Trophoblast cell (in vitro differentiated cells and primary cell): ENCODE measurements around the gene UTP25.

Experiments
- DNase-seq, 2 donors: peaks; one replicate each; pipeline ENCODE4 v3.0.0-alpha.2; 2016
- H2AFZ ChIP-seq: 2 replicates; pipeline ENCODE4 v1.6.1; 2013; ENCODE audit warnings: low read length, moderate library complexity, mild to moderate bottlenecking; ENCODE audit not compliant: insufficient read depth, poor library complexity
- H2AK5ac ChIP-seq: 2 replicates; pipeline ENCODE4 v1.6.1; 2013; ENCODE audit warnings: mild to moderate bottlenecking, low read length
- H2BK120ac ChIP-seq: 2 replicates; pipeline ENCODE4 v1.6.1; 2013; ENCODE audit warnings: low read length, mild to moderate bottlenecking, moderate library complexity; ENCODE audit not compliant: insufficient read depth, poor library complexity
- H2BK12ac ChIP-seq: 2 replicates; pipeline ENCODE4 v1.6.1; 2013; ENCODE audit warnings: mild to moderate bottlenecking, low read length, moderate library complexity
- H2BK5ac ChIP-seq: 2 replicates; pipeline ENCODE4 v1.6.1; 2013; ENCODE audit warnings: low read length, low read depth, moderate library complexity, mild to moderate bottlenecking; ENCODE audit not compliant: poor library complexity
- H3K14ac ChIP-seq: 2 replicates; pipeline ENCODE4 v1.6.1; 2013; ENCODE audit warnings: mild to moderate bottlenecking, low read length
- H3K18ac ChIP-seq: 2 replicates; pipeline ENCODE4 v1.6.1; 2013; ENCODE audit warnings: mild to moderate bottlenecking, low read length
- H3K23ac ChIP-seq: 2 replicates; pipeline ENCODE4 v1.6.1; 2013; ENCODE audit warnings: low read length
- H3K27ac ChIP-seq: 2 replicates; pipeline ENCODE4 v1.5.1; 2013; ENCODE audit warnings: low read depth, mild to moderate bottlenecking, inconsistent platforms, low read length, moderate library complexity
- H3K27me3 ChIP-seq: 2 replicates; pipeline ENCODE4 v1.6.1; 2013; ENCODE audit warnings: inconsistent platforms, mild to moderate bottlenecking, low read length, moderate library complexity; ENCODE audit not compliant: insufficient read depth
- H3K36me3 ChIP-seq, 2 experiments: 1 replicate in 1 of 2; 2 replicates in 1 of 2; pipeline ENCODE4 v1.6.1; 2013; ENCODE audit warnings: low read length in 2 of 2, mild to moderate bottlenecking in 2 of 2, moderate library complexity in 1 of 2; ENCODE audit not compliant: insufficient read depth in 2 of 2, control insufficient read depth in 1 of 2
- H3K4ac ChIP-seq: 2 replicates; pipeline ENCODE4 v1.6.1; 2013; ENCODE audit warnings: low read depth, mild to moderate bottlenecking, low read length, moderate library complexity
- H3K4me1 ChIP-seq, 2 experiments: 1 replicate in 1 of 2; 2 replicates in 1 of 2; pipeline ENCODE4 v1.6.1; 2013; ENCODE audit warnings: low read length in 2 of 2, mild to moderate bottlenecking in 2 of 2, moderate library complexity in 1 of 2; ENCODE audit not compliant: insufficient read depth in 2 of 2, control insufficient read depth in 1 of 2
- H3K4me2 ChIP-seq: 2 replicates; pipeline ENCODE4 v1.6.1; 2013; ENCODE audit warnings: inconsistent platforms, mild to moderate bottlenecking, low read length, moderate library complexity
- H3K4me3 ChIP-seq: 2 replicates; pipeline ENCODE4 v1.5.1; 2013; ENCODE audit warnings: mild to moderate bottlenecking, low read depth, low read length, inconsistent platforms
- H3K79me1 ChIP-seq: one replicate; pipeline ENCODE4 v1.6.1; 2013; ENCODE audit warnings: low read length
- H3K79me2 ChIP-seq: 2 replicates; pipeline ENCODE4 v1.6.1; 2013; ENCODE audit warnings: low read length, mild to moderate bottlenecking; ENCODE audit not compliant: control insufficient read depth, insufficient read depth, poor library complexity
- H3K9ac ChIP-seq: 2 replicates; pipeline ENCODE4 v1.6.1; 2013; ENCODE audit warnings: mild to moderate bottlenecking, low read length
- H3K9me3 ChIP-seq: 2 replicates; pipeline ENCODE4 v1.6.1; 2013; ENCODE audit warnings: low read depth, mild to moderate bottlenecking, control low read depth, inconsistent platforms, low read length; ENCODE audit not compliant: insufficient read depth
- H4K12ac ChIP-seq: 2 replicates; pipeline ENCODE4 v1.6.1; 2013; ENCODE audit warnings: low read depth, mild to moderate bottlenecking, low read length, moderate library complexity
- H4K8ac ChIP-seq: 2 replicates; pipeline ENCODE4 v1.6.1; 2013; ENCODE audit warnings: low read depth, mild to moderate bottlenecking, low read length, moderate library complexity
- H4K91ac ChIP-seq: one replicate; pipeline ENCODE4 v1.6.1; 2013; ENCODE audit warnings: low read depth, mild to moderate bottlenecking, low read length, moderate library complexity
- WGBS: extraction: QIAGEN DNeasy Blood & Tissue Kit; methylation state at CpG from one replicate; pipeline ENCODE4 v1.1.7; 2013; ENCODE audit warnings: missing lambda C conversion rate; ENCODE audit not compliant: insufficient read length, insufficient coverage; ENCODE audit errors: extremely low coverage; 5-methylcytosine and 5-hydroxymethylcytosine counted together

UTP25 gene

GRCh38 chr1:209808059-209808581, 19.7 kb upstream of the UTP25 start:
- H2BK5ac ChIP-seq: no peak overlapping the region
- peak; percentile 71 to 83 for DNase-seq

GRCh38 chr1:209809611-209810010, 18.2 kb upstream of the UTP25 start:
- DNase-seq: no peak
- H3K4ac ChIP-seq: no peak overlapping the region
- H3K9ac ChIP-seq: no peak overlapping the region
- H4K12ac ChIP-seq: no peak overlapping the region
- no peak overlapping the region for H2BK120ac ChIP-seq
- H2AFZ ChIP-seq: no peak overlapping the region
- H3K79me1 ChIP-seq: peaks cover 9% of the 10 kb centered on the region
- H3K9me3 ChIP-seq: no peaks in the 10 kb centered on the region
- no peak overlapping the region for H2BK5ac ChIP-seq
- H2AK5ac ChIP-seq: peak overlapping the region; percentile 47
- H3K36me3 ChIP-seq: no peaks in the 10 kb centered on the region
- H3K23ac ChIP-seq: no peak overlapping the region
- H3K14ac ChIP-seq: no peak overlapping the region
- no peak overlapping the region for H3K4me2 ChIP-seq
- peaks cover 20 to 23% of the 10 kb centered on the region in 2 experiments for H3K4me1 ChIP-seq
- H3K4me3 ChIP-seq: no peak overlapping the region
- WGBS: no CpG with 5 or more reads among the region's 4 CpGs
- no peaks in the 10 kb centered on the region for H3K27me3 ChIP-seq
- peak overlapping the region; percentile 36 for H2BK12ac ChIP-seq
- H3K79me2 ChIP-seq: peaks cover 12% of the 10 kb centered on the region
- H3K27ac ChIP-seq: no peak overlapping the region
- H4K91ac ChIP-seq: no peak overlapping the region
- H3K18ac ChIP-seq: no peak overlapping the region
- no peak overlapping the region for H4K8ac ChIP-seq

More at GRCh38 chr1:209808059-209808581, 19.7 kb upstream of the UTP25 start:
- H3K9ac ChIP-seq: no peak overlapping the region
- no peaks in the 10 kb centered on the region for H3K27me3 ChIP-seq
- no peaks in the 10 kb centered on the region for H3K9me3 ChIP-seq
- no peak overlapping the region for H4K8ac ChIP-seq
- no peak overlapping the region for H3K4me3 ChIP-seq
- no peak overlapping the region for H2AK5ac ChIP-seq
- no peak overlapping the region for H3K4ac ChIP-seq
- no peak overlapping the region for H3K18ac ChIP-seq
- H3K36me3 ChIP-seq: no peaks in the 10 kb centered on the region
- peaks cover 14% of the 10 kb centered on the region for H3K79me2 ChIP-seq
- no peak overlapping the region for H3K4me2 ChIP-seq
- no peak overlapping the region for H4K91ac ChIP-seq
- H2BK12ac ChIP-seq: peak overlapping the region; percentile 18
- peak overlapping the region; percentile 60 for H3K27ac ChIP-seq
- H2BK120ac ChIP-seq: no peak overlapping the region
- peaks cover 9% of the 10 kb centered on the region for H3K79me1 ChIP-seq
- H4K12ac ChIP-seq: no peak overlapping the region
- H3K4me1 ChIP-seq: peaks cover 22 to 29% of the 10 kb centered on the region in 2 experiments
- H3K14ac ChIP-seq: no peak overlapping the region
- H3K23ac ChIP-seq: no peak overlapping the region
- H2AFZ ChIP-seq: no peak overlapping the region

- Histone ChIP-seq H3K4ac (no peak overlapping the region), H3K36me3 (no peaks in the 10 kb centered on the region), H3K9ac (no peak overlapping the region), H3K4me3 (no peak overlapping the region), H3K4me1 (peaks cover 12 to 16% of the 10 kb centered on the region in 2 experiments), H3K9me3 (no peaks in the 10 kb centered on the region), H3K23ac (no peak overlapping the region), H3K79me2 (peaks cover 1% of the 10 kb centered on the region), H3K18ac (no peak overlapping the region), H2BK120ac (no peak overlapping the region), H3K27ac (no peak overlapping the region), H4K12ac (no peak overlapping the region), H2BK5ac (no peak overlapping the region), H3K4me2 (no peak overlapping the region), H2AK5ac (no peak overlapping the region), H3K27me3 (no peaks in the 10 kb centered on the region), H2BK12ac (peak overlapping the region; percentile 66), H3K14ac (no peak overlapping the region), H4K91ac (no peak overlapping the region), H4K8ac (no peak overlapping the region), H2AFZ (no peak overlapping the region), H3K79me1 (peaks cover 7% of the 10 kb centered on the region)
- no CpG with 5 or more reads among the region's 5 CpGs for WGBS
- no peak for DNase-seq
Observed at GRCh38 chr1:209810783-209811182, 17.0 kb upstream of the UTP25 start.

- H4K12ac ChIP-seq: no peak overlapping the region
- H3K4me1 ChIP-seq: peaks cover 20% of the 10 kb centered on the region in 2 experiments
- peaks cover 15% of the 10 kb centered on the region for H3K79me1 ChIP-seq
- H3K79me2 ChIP-seq: peaks cover 2% of the 10 kb centered on the region
- H3K9me3 ChIP-seq: no peaks in the 10 kb centered on the region
- no peak overlapping the region for H4K8ac ChIP-seq
- no peak overlapping the region for H3K4me2 ChIP-seq
- H2BK120ac ChIP-seq: no peak overlapping the region
- no peak overlapping the region for H3K23ac ChIP-seq
- no peak overlapping the region for H2AK5ac ChIP-seq
- no peaks in the 10 kb centered on the region for H3K36me3 ChIP-seq
- H3K27me3 ChIP-seq: no peaks in the 10 kb centered on the region
- no peak overlapping the region for H3K4ac ChIP-seq
- H3K14ac ChIP-seq: no peak overlapping the region
- no peak overlapping the region for H3K4me3 ChIP-seq
- no peak overlapping the region for H3K18ac ChIP-seq
- no peak overlapping the region for H3K9ac ChIP-seq
- no peak overlapping the region for H3K27ac ChIP-seq
- H4K91ac ChIP-seq: no peak overlapping the region
- H2AFZ ChIP-seq: no peak overlapping the region
- no CpG with 5 or more reads among the region's 4 CpGs for WGBS
- DNase-seq: no peak
- H2BK12ac ChIP-seq: no peak overlapping the region
- no peak overlapping the region for H2BK5ac ChIP-seq
Observed at GRCh38 chr1:209813902-209814301, 13.9 kb upstream of the UTP25 start.
